ENCODE measurements around the gene TMED10. TPM values are rescaled to one million over a fixed set of nuclear protein-coding genes. Genes with fewer than 3 reads are reported as not detected.
"Not testable (repeated sequence)": the region's sequence is repeated elsewhere in the genome, so short reads cannot be mapped to it uniquely, and the experiment has no call there.

Gene TMED10
- total and polyA plus RNA-seq, 4 experiments from 2014 or later = 202 to 425 (median 278) TPM

GRCh38 chr14:75127474-75127820 lies 49.0 kb downstream of the TMED10 start:
- H3K36me3 Mint-ChIP-seq = peaks cover 3 to 26% of the 10 kb centered on the region in 2 donors
- peak overlapping the region; percentile 94 for H3K27ac ChIP-seq (ENCODE audit: low read depth, low read length)
- not testable (repeated sequence) for H3K27me3 ChIP-seq (ENCODE audit: insufficient read depth, low read length); DNase-seq; H3K9me3 Mint-ChIP-seq; H3K36me3 ChIP-seq (ENCODE audit: insufficient read depth, low read length); H3K27me3 Mint-ChIP-seq; H3K9me3 ChIP-seq (ENCODE audit: control insufficient read depth in 1 of 2, low read length in 2 of 2)
- H3K27ac Mint-ChIP-seq = peak overlapping the region; percentile 95 to 99 (median 99)
- peaks cover 29 to 51% (median 37%) of the 10 kb centered on the region in 4 donors for H3K4me1 Mint-ChIP-seq
- POLR2A ChIA-PET (ENCODE audit: partially characterized antibody) = interaction anchor here (0.6 to 2.7 kb wide), 20 partner anchors 9 to 533 kb away, joined by 3 to 18 read pairs (median 5); partner anchors contain the start of genes ACYP1, ERG28, TMED10 and TTLL5
- peak overlapping the region; percentile 88 to 98 (median 97) for H3K4me3 Mint-ChIP-seq
- peak overlapping the region; percentile 80 to 99 for H3K4me3 ChIP-seq (ENCODE audit: low read length in 2 of 2)
- intact Hi-C loops (cut with micrococcal nuclease) = loop anchor here (1.0 to 5.0 kb wide), 7 partner anchors 49 to 535 kb away; partner anchors contain the start of genes EIF2B2, ERG28, TMED10 and TTLL5
- H3K4me1 ChIP-seq (ENCODE audit: insufficient read depth, low read length) = peaks cover 42% of the 10 kb centered on the region
- CTCF ChIA-PET (ENCODE audit: partially characterized antibody) = interaction anchor here (0.8 to 10.5 kb wide), 4 partner anchors 9 to 173 kb away, joined by 3 to 273 read pairs (median 15); no protein-coding TSS in a partner anchor

GRCh38 chr14:75126679-75127473 lies 49.5 kb downstream of the TMED10 start, which contains the start of gene NEK9:
TSS of gene NEK9 (minus strand) at chr14:75127048. CDS start at chr14:75126921, 127 bp downstream.
- peak within 1 kb of the TSS; percentile 88 to 98 (median 97) for H3K4me3 Mint-ChIP-seq
- peaks cover 42% of the 10 kb centered on the region for H3K4me1 ChIP-seq (ENCODE audit: insufficient read depth, low read length)
- peak; percentile 86 to 92 (median 90) for DNase-seq
- no peaks in the 10 kb centered on the region for H3K9me3 ChIP-seq (ENCODE audit: control insufficient read depth in 1 of 2, low read length in 2 of 2)
- intact Hi-C loops (cut with micrococcal nuclease) = loop anchor here (1.0 to 5.0 kb wide), 7 partner anchors 49 to 535 kb away; partner anchors contain the start of genes EIF2B2, ERG28, TMED10 and TTLL5
- H3K27me3 ChIP-seq (ENCODE audit: insufficient read depth, low read length) = no peaks in the 10 kb centered on the region
- H3K27ac Mint-ChIP-seq = peak within 1 kb of the TSS; percentile 95 to 99 (median 99)
- H3K4me1 Mint-ChIP-seq = peaks cover 29 to 52% (median 34%) of the 10 kb centered on the region in 4 donors
- H3K36me3 ChIP-seq (ENCODE audit: insufficient read depth, low read length) = no peaks in the 10 kb centered on the region
- ChIA-PET POLR2A (ENCODE audit: partially characterized antibody) (interaction anchor here (0.6 to 2.7 kb wide), 26 partner anchors 9 to 533 kb away, joined by 3 to 18 read pairs (median 5); partner anchors contain the start of genes ACYP1, EIF2B2, ERG28 and TMED10), CTCF (ENCODE audit: partially characterized antibody) (interaction anchor here (0.7 to 10.5 kb wide), 6 partner anchors 10 to 398 kb away, joined by 3 to 273 read pairs (median 4); no protein-coding TSS in a partner anchor)
- H3K27me3 Mint-ChIP-seq = no peaks in the 10 kb centered on the region
- H3K9me3 Mint-ChIP-seq = no peaks in the 10 kb centered on the region
- peak within 1 kb of the TSS; percentile 80 to 99 for H3K4me3 ChIP-seq (ENCODE audit: low read length in 2 of 2)
- H3K27ac ChIP-seq (ENCODE audit: low read depth, low read length) = peak within 1 kb of the TSS; percentile 94
- peaks cover 0 to 26% of the 10 kb centered on the region in 2 donors for H3K36me3 Mint-ChIP-seq

GRCh38 chr14:75126121-75126544 lies 50.3 kb downstream of the TMED10 start:
- peak overlapping the region; percentile 95 to 99 (median 99) for H3K27ac Mint-ChIP-seq
- H3K9me3 ChIP-seq (ENCODE audit: control insufficient read depth in 1 of 2, low read length in 2 of 2) = no peaks in the 10 kb centered on the region
- peak overlapping the region; percentile 94 for H3K27ac ChIP-seq (ENCODE audit: low read depth, low read length)
- DNase-seq = peak in 4 of 5 donors; percentile 23 to 57 (median 36)
- peak overlapping the region; percentile 88 to 97 (median 96) for H3K4me3 Mint-ChIP-seq
- H3K9me3 Mint-ChIP-seq = no peaks in the 10 kb centered on the region
- peaks cover 2 to 24% of the 10 kb centered on the region in 2 donors for H3K36me3 Mint-ChIP-seq
- peak overlapping the region; percentile 80 to 99 for H3K4me3 ChIP-seq (ENCODE audit: low read length in 2 of 2)
- ChIA-PET CTCF (ENCODE audit: partially characterized antibody) (interaction anchor here (0.7 to 10.5 kb wide), 5 partner anchors 10 to 398 kb away, joined by 3 to 273 read pairs (median 4); no protein-coding TSS in a partner anchor), POLR2A (ENCODE audit: partially characterized antibody) (interaction anchor here (0.6 to 2.7 kb wide), 22 partner anchors 51 to 534 kb away, joined by 3 to 18 read pairs (median 6); partner anchors contain the start of genes ACYP1, EIF2B2, ERG28 and TMED10)
- H3K27me3 ChIP-seq (ENCODE audit: insufficient read depth, low read length) = no peaks in the 10 kb centered on the region
- H3K27me3 Mint-ChIP-seq = no peaks in the 10 kb centered on the region
- intact Hi-C loops (cut with micrococcal nuclease) = loop anchor here (5.0 kb wide), 4 partner anchors 121 to 536 kb away; partner anchors contain the start of genes EIF2B2, ERG28 and TTLL5
- peaks cover 42% of the 10 kb centered on the region for H3K4me1 ChIP-seq (ENCODE audit: insufficient read depth, low read length)
- H3K36me3 ChIP-seq (ENCODE audit: insufficient read depth, low read length) = no peaks in the 10 kb centered on the region
- peaks cover 29 to 55% (median 37%) of the 10 kb centered on the region in 4 donors for H3K4me1 Mint-ChIP-seq

- Mint-ChIP-seq H3K27me3 (no peaks in the 10 kb centered on the region), H3K9me3 (no peaks in the 10 kb centered on the region), H3K4me3 (peak overlapping the region; percentile 88 to 97 (median 96)), H3K36me3 (peaks cover 8 to 24% of the 10 kb centered on the region in 2 donors), H3K27ac (peak overlapping the region; percentile 95 to 99 (median 99)), H3K4me1 (peaks cover 29 to 60% (median 39%) of the 10 kb centered on the region in 4 donors)
- no peaks in the 10 kb centered on the region for H3K9me3 ChIP-seq (ENCODE audit: control insufficient read depth in 1 of 2, low read length in 2 of 2)
- H3K27me3 ChIP-seq (ENCODE audit: insufficient read depth, low read length) = no peaks in the 10 kb centered on the region
- H3K4me1 ChIP-seq (ENCODE audit: insufficient read depth, low read length) = peaks cover 42% of the 10 kb centered on the region
- peak overlapping the region; percentile 94 for H3K27ac ChIP-seq (ENCODE audit: low read depth, low read length)
- no peak for DNase-seq
- POLR2A ChIA-PET (ENCODE audit: partially characterized antibody) = interaction anchor here (0.7 to 2.7 kb wide), 11 partner anchors 51 to 535 kb away, joined by 4 to 18 read pairs (median 7); partner anchors contain the start of genes ACYP1, EIF2B2, ERG28 and TMED10
- CTCF ChIA-PET (ENCODE audit: partially characterized antibody) = interaction anchor here (0.7 to 10.5 kb wide), 5 partner anchors 9 to 174 kb away, joined by 3 to 273 read pairs (median 4); no protein-coding TSS in a partner anchor
- no peaks in the 10 kb centered on the region for H3K36me3 ChIP-seq (ENCODE audit: insufficient read depth, low read length)
- peak overlapping the region in 1 of 2 donors; percentile 99 for H3K4me3 ChIP-seq (ENCODE audit: low read length in 2 of 2)
- intact Hi-C loops (cut with micrococcal nuclease) = loop anchor here (5.0 kb wide), 4 partner anchors 122 to 537 kb away; partner anchors contain the start of genes EIF2B2, ERG28 and TTLL5
Measured at GRCh38 chr14:75125617-75126016, 50.8 kb downstream of the TMED10 start.

DNA sequence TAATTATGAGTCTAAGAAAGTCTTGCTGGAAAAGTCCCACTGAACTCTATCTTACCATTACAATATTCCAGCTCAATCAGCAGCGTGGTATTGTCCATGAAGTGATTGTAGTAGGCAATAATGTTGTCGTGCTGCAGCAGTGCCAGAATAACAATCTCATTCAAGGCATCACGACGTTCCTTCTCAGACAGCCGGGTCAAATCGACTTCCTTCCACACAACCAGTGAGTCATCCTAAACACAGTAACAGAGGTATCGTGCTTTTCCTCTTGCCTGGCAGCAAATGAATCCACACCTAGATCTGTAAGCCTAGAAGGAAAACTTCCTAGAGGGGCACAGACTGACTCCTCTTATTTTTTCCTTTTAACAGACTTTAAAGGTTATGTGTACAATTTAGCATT lies 52.4 kb downstream of the TMED10 start:
- peaks cover 16 to 37% of the 10 kb centered on the region in 2 donors for H3K36me3 Mint-ChIP-seq
- intact Hi-C loops (cut with micrococcal nuclease) = no loop called here
- H3K4me1 Mint-ChIP-seq = peaks cover 28 to 60% (median 39%) of the 10 kb centered on the region in 4 donors
- H3K4me3 Mint-ChIP-seq = peak overlapping the region in 6 of 8 donors; percentile 0 to 54 (median 18)
- Histone ChIP-seq H3K4me1 (ENCODE audit: insufficient read depth, low read length) (peaks cover 42% of the 10 kb centered on the region), H3K27me3 (ENCODE audit: insufficient read depth, low read length) (no peaks in the 10 kb centered on the region), H3K9me3 (ENCODE audit: control insufficient read depth in 1 of 2, low read length in 2 of 2) (no peaks in the 10 kb centered on the region), H3K4me3 (ENCODE audit: low read length in 2 of 2) (no peak overlapping the region), H3K36me3 (ENCODE audit: insufficient read depth, low read length) (peaks cover 7% of the 10 kb centered on the region), H3K27ac (ENCODE audit: low read depth, low read length) (peak overlapping the region; percentile 24)
- POLR2A ChIA-PET (ENCODE audit: partially characterized antibody) = interaction anchor here (0.8 to 1.2 kb wide), 2 partner anchors 53 to 135 kb away, joined by 3 to 7 read pairs; no protein-coding TSS in a partner anchor
- H3K27ac Mint-ChIP-seq = peak overlapping the region; percentile 32 to 95 (median 84)
- CTCF ChIA-PET (ENCODE audit: partially characterized antibody) = interaction anchor here (0.7 to 10.5 kb wide), 4 partner anchors 176 to 263 kb away, joined by 3 to 273 read pairs (median 3); no protein-coding TSS in a partner anchor
- no peaks in the 10 kb centered on the region for H3K27me3 Mint-ChIP-seq
- H3K9me3 Mint-ChIP-seq = no peaks in the 10 kb centered on the region
- DNase-seq = peak in 1 of 5 donors; percentile 66

- H3K4me3 Mint-ChIP-seq = no peak overlapping the region
- no peak overlapping the region for H3K4me3 ChIP-seq (ENCODE audit: low read length in 2 of 2)
- no peaks in the 10 kb centered on the region for H3K27me3 ChIP-seq (ENCODE audit: insufficient read depth, low read length)
- no peaks in the 10 kb centered on the region for H3K27me3 Mint-ChIP-seq
- peaks cover 24 to 40% (median 27%) of the 10 kb centered on the region in 4 donors for H3K4me1 Mint-ChIP-seq
- H3K4me1 ChIP-seq (ENCODE audit: insufficient read depth, low read length) = peaks cover 29% of the 10 kb centered on the region
- no peak overlapping the region for H3K27ac ChIP-seq (ENCODE audit: low read depth, low read length)
- ChIA-PET POLR2A (ENCODE audit: partially characterized antibody) (interaction anchor here (0.5 kb wide), 1 partner anchor 363 kb away, joined by 3 read pairs; no protein-coding TSS in a partner anchor), CTCF (ENCODE audit: partially characterized antibody) (interaction anchor here (1.4 kb wide), 1 partner anchor 367 kb away, joined by 3 read pairs; no protein-coding TSS in a partner anchor)
- DNase-seq = no peak
- H3K9me3 Mint-ChIP-seq = no peaks in the 10 kb centered on the region
- intact Hi-C loops (cut with micrococcal nuclease) = no loop called here
- H3K36me3 ChIP-seq (ENCODE audit: insufficient read depth, low read length) = peaks cover 20% of the 10 kb centered on the region
- H3K27ac Mint-ChIP-seq = peak overlapping the region in 1 of 7 donors; percentile 2
- H3K36me3 Mint-ChIP-seq = peaks cover 31 to 51% of the 10 kb centered on the region in 2 donors
- no peaks in the 10 kb centered on the region for H3K9me3 ChIP-seq (ENCODE audit: control insufficient read depth in 1 of 2, low read length in 2 of 2)
Measured at GRCh38 chr14:75121552-75121951, 54.9 kb downstream of the TMED10 start.
